MCF 10A (cell line): ENCODE data around the gene TACSTD2. TPM values are rescaled to one million over a fixed set of nuclear protein-coding genes. Genes with fewer than 3 reads are reported as not detected.

ENCODE experiments used
- BruUV-seq: library from RNA; stranded (reverse); fragments of 400-500 nt; replicated peaks from 2 replicates; lab custom pipeline; 2021; lab: Mats Ljungman, UMichigan
- CTCF ChIA-PET: fragments of 300-600 bp; sonication (Branson Sonifier 250); formaldehyde crosslinking; extraction: SDS; loops from one replicate; lab custom pipeline; 2021; ENCODE audit warnings: antibody characterized with exemption, inconsistent platforms; lab: Yijun Ruan, JAX
- POLR2A ChIA-PET: fragments of 300-600, 350-650 bp; sonication (Branson Sonifier 250); formaldehyde crosslinking; extraction: SDS; loops from one replicate; lab custom pipeline; 2020; ENCODE audit warnings: antibody characterized with exemption, inconsistent platforms; lab: Yijun Ruan, JAX
- DNase-seq: peaks from one replicate; pipeline ENCODE4 v3.0.0-alpha.2; 2018; ENCODE audit not compliant: unreplicated experiment
- H3K27ac Mint-ChIP-seq: one replicate; pipeline ENCODE4 v1.8.0; 2022; ENCODE audit warnings: mild to moderate bottlenecking, low read depth, mixed read lengths; ENCODE audit not compliant: unreplicated experiment
- H3K27me3 Mint-ChIP-seq: one replicate; pipeline ENCODE4 v1.8.0; 2022; ENCODE audit warnings: mixed read lengths; ENCODE audit not compliant: insufficient read depth, unreplicated experiment
- H3K36me3 Mint-ChIP-seq: one replicate; pipeline ENCODE4 v1.8.0; 2022; ENCODE audit warnings: mild to moderate bottlenecking, moderate library complexity, mixed read lengths; ENCODE audit not compliant: insufficient read depth, unreplicated experiment
- H3K4me1 Mint-ChIP-seq: one replicate; pipeline ENCODE4 v1.8.0; 2022; ENCODE audit warnings: mixed read lengths; ENCODE audit not compliant: insufficient read depth, unreplicated experiment
- H3K4me3 Mint-ChIP-seq: one replicate; pipeline ENCODE4 v1.8.0; 2022; ENCODE audit warnings: mild to moderate bottlenecking, moderate library complexity, mixed read lengths; ENCODE audit not compliant: unreplicated experiment
- H3K9me3 Mint-ChIP-seq: one replicate; pipeline ENCODE4 v1.8.0; 2022; ENCODE audit warnings: mixed read lengths; ENCODE audit not compliant: unreplicated experiment
- intact Hi-C: fragments of 100-400 bp; cut with micrococcal nuclease; formaldehyde crosslinking; loops from 2 replicates; pipeline ENCODE4 v1.14.1; 2022
- total RNA-seq: library from RNA; stranded (reverse); gene quantifications from 2 replicates; pipeline ENCODE4 v1.2.3, GENCODE V29; 2022
- TF ChIP-seq, protein P1 (sequence below): fragments of 200-600 bp; IDR thresholded peaks from one replicate; pipeline ENCODE4 v1.8.0; 2022; ENCODE audit warnings: antibody characterized with exemption, mild to moderate bottlenecking; ENCODE audit not compliant: unreplicated experiment

Gene TACSTD2
- total RNA-seq, 1 experiment from 2014 or later: 14.8 TPM

DNA sequence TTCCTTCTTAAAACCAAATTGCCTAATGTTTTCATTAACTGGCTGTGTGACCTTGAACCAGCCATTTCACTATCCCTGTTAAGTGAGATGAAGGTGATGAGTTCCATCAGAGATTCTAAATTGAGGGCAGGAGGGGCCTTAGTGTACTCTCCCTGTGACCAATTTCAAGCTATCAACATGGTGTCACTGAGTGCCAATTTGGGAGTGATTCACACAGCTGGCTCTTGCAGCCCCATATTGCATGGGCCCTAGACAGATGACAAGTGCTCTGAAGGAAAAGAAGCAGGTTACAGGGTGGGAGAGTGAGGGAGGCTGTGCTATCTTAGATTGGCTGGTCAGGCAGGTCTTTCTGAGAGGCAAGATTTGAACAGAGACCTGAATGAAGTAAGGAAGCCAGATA, 13.0 kb upstream of the TACSTD2 start:
- Mint-ChIP-seq H3K4me3 (no peak overlapping the region), H3K27ac (no peak overlapping the region), H3K27me3 (no peaks in the 10 kb centered on the region), H3K36me3 (no peaks in the 10 kb centered on the region), H3K9me3 (no peaks in the 10 kb centered on the region), H3K4me1 (peaks cover 44% of the 10 kb centered on the region)
- ChIA-PET POLR2A (interaction anchor here (0.7 to 3.1 kb wide), 4 partner anchors 9 to 28 kb away, joined by 3 to 16 read pairs (median 7); no protein-coding TSS in a partner anchor), CTCF (interaction anchor here (0.5 to 1.4 kb wide), 5 partner anchors 12 to 1165 kb away, joined by 3 to 6 read pairs (median 4); no protein-coding TSS in a partner anchor)
- TF ChIP-seq, protein P1, sequence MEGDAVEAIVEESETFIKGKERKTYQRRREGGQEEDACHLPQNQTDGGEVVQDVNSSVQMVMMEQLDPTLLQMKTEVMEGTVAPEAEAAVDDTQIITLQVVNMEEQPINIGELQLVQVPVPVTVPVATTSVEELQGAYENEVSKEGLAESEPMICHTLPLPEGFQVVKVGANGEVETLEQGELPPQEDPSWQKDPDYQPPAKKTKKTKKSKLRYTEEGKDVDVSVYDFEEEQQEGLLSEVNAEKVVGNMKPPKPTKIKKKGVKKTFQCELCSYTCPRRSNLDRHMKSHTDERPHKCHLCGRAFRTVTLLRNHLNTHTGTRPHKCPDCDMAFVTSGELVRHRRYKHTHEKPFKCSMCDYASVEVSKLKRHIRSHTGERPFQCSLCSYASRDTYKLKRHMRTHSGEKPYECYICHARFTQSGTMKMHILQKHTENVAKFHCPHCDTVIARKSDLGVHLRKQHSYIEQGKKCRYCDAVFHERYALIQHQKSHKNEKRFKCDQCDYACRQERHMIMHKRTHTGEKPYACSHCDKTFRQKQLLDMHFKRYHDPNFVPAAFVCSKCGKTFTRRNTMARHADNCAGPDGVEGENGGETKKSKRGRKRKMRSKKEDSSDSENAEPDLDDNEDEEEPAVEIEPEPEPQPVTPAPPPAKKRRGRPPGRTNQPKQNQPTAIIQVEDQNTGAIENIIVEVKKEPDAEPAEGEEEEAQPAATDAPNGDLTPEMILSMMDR: no peak
- BruUV-seq: no TSS peak
- no peak for DNase-seq
- intact Hi-C loops: no loop called here

DNA sequence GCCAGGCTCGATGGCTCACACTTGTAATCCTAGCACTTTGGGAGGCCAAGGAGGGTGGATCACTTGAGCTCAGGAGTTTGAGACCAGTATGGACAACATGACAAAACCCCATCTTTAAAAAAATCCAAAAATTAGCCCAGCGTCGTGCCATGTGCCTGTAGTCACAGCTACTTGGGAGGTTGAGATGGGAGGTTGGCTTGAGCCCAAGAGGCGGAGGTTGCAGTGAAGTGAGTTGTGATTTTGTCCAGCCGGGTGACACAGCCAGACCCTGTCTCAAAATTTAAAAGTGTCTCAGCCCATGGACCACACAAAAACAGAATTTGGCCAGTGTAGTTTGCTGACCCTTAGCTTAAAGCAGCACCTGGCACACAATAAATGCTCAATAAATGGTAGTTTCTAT, 11.3 kb upstream of the TACSTD2 start:
- POLR2A ChIA-PET: no interaction called here
- peaks cover 56% of the 10 kb centered on the region for H3K4me1 Mint-ChIP-seq
- TF ChIP-seq, protein P1: no peak
- intact Hi-C loops: no loop called here
- H3K27me3 Mint-ChIP-seq: no peaks in the 10 kb centered on the region
- CTCF ChIA-PET: interaction anchor here (0.7 to 1.2 kb wide), 2 partner anchors 32 to 42 kb away, joined by 3 to 4 read pairs; partner anchors contain the start of gene OMA1
- BruUV-seq: no TSS peak
- H3K4me3 Mint-ChIP-seq: no peak overlapping the region
- no peaks in the 10 kb centered on the region for H3K36me3 Mint-ChIP-seq
- no peaks in the 10 kb centered on the region for H3K9me3 Mint-ChIP-seq
- no peak for DNase-seq
- no peak overlapping the region for H3K27ac Mint-ChIP-seq

DNA sequence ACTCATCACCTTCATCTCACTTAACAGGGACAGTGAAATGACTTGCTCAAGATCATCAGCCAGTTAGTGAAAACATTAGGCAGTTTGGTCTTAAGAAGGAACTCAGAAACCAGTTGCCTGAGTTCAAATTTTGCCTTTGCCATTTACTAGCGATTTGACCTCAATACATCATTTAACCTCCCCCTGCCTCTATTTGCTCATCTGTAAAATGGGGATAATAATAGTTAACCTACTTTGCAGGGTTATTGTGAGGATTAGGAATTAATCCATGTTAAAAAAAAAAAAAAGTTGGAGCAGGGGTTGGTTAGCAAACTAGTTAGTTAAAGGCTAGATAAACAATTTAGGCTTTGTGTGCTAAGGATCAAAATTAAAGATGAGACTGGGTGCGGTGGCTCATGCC, 10.6 kb upstream of the TACSTD2 start:
- Mint-ChIP-seq H3K9me3 (no peaks in the 10 kb centered on the region), H3K27ac (no peak overlapping the region), H3K27me3 (no peaks in the 10 kb centered on the region), H3K4me3 (no peak overlapping the region), H3K4me1 (peaks cover 52% of the 10 kb centered on the region), H3K36me3 (no peaks in the 10 kb centered on the region)
- BruUV-seq: no TSS peak
- no peak for DNase-seq
- TF ChIP-seq, protein P1: no peak
- ChIA-PET POLR2A (no interaction called here), CTCF (interaction anchor here (1.2 kb wide), 1 partner anchor 41 kb away, joined by 4 read pairs; the partner anchor contains the start of gene OMA1)
- intact Hi-C loops: no loop called here

DNA sequence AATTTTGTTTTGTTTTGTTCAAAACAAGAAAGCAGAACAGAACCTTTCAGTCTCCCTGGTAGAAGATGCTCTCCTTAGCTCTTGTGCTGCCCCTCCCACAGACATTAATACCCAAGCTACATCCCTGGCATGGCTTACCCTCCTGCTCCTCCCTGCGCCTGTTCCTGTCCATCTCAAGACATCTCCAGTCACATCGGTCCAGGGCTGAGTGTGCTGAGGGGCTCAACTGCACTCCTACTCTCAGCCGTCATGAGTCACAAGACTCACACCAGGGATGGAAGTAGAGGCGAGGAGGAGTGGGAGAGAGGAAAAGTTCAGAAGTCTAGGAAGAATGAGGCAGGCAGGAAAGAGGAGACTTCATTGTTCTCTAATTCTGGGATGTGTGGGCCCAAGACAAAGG, 9.2 kb upstream of the TACSTD2 start:
- intact Hi-C loops: no loop called here
- Mint-ChIP-seq H3K4me1 (peaks cover 41% of the 10 kb centered on the region), H3K27ac (peak overlapping the region; percentile 92), H3K9me3 (no peaks in the 10 kb centered on the region), H3K4me3 (no peak overlapping the region), H3K36me3 (no peaks in the 10 kb centered on the region), H3K27me3 (no peaks in the 10 kb centered on the region)
- ChIA-PET CTCF (no interaction called here), POLR2A (interaction anchor here (0.6 to 4.7 kb wide), 3 partner anchors 13 to 1360 kb away, joined by 3 to 63 read pairs (median 38); partner anchors contain the start of gene OMA1)
- TF ChIP-seq, protein P1: no peak
- no TSS peak for BruUV-seq
- DNase-seq: no peak
